ENCODE results near the gene TMEM39A.
A peak's percentile ranks its signal among the peaks of the same experiment; 100 is the strongest.

The TMEM39A gene

DNA sequence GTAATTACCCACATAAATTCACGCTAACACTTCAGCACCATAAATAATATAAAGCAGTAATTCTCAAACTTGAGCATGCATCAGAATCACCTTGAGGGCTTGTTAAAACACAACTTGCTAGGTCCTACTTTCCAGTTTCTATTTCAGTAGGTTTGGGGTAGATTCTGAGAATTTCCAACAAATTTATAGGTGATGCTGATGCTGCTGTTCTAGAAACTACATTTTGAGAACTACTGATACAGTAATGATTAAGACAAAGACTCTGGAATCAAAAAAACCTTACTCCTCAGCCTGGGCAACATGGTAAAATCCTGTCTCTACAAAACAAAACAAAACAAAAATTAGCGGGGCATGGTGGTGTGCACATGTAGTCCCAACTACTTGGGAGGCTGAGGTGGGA lies 18.8 kb downstream of the TMEM39A start:
- DNase-seq = no peak

- DNase-seq = peak in 1 of 5 experiments; percentile 45
Observed at GRCh38 chr3:119443179-119443578, 20.2 kb downstream of the TMEM39A start.

GRCh38 chr3:119437691-119438258 lies 25.6 kb downstream of the TMEM39A start:
- DNase-seq = peak in 2 of 5 experiments; percentile 16 to 19

GRCh38 chr3:119436977-119437376 lies 26.4 kb downstream of the TMEM39A start:
- no peak for DNase-seq

- DNase-seq = no peak
Observed at GRCh38 chr3:119434703-119435102, 28.7 kb downstream of the TMEM39A start.

DNA sequence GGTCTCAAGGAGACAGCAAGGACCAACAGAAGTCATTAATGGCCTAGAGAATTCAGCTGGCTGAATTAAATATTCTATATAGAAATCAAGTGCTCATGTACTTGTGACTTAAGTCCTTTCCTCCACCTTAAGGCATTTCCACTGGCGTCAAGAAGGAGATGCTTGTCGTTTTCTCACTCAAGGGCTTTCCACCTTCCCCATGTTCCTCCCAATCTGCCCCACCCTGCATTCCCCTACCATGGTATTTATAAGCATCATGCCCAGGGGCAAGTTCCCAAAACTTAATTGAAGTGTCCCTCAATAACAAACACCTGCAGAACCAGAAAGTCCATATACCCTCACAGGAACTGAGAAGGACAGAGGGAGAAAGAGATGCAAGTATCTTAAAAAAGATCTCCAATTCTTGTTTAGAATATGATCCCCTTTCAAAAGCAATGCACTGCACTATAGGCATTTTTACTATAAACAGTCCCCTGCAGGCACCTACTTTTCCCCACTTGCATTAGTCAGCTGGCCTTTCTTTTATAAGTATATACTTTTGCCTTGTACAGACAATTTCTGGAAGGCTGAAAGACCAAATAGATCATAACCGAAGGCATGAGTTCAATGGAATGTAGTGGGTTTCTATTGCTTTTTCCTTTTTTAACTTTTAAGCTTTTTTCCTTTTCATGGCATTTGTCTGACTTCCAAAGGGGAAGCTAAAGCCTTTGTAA lies 29.6 kb downstream of the TMEM39A start:
- DNase-seq = no peak

GRCh38 chr3:119428538-119428937 lies 34.9 kb downstream of the TMEM39A start:
- DNase-seq = no peak

DNA sequence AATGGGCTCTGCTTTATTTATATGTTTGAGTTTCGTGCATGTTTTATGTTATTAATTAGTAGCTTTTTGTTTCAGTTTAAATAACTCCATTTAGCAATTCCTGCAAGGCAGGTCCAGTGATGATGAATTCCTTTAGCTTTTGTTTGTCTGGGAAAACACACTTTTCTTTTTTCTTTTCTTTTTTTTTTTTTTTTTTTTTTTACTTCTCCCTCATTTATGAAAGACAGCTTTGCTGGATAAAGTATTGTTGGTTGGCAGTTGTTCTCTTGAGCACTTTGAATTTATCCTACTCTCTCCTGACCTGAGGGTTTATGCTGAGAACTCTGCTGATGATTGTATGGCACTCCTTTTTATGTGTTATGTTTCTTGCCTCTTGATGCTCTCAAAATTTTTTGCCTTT lies 35.7 kb downstream of the TMEM39A start:
- DNase-seq = peak in 1 of 5 experiments; percentile 9

GRCh38 chr3:119420196-119420595 lies 43.2 kb downstream of the TMEM39A start:
- DNase-seq = no peak

DNA sequence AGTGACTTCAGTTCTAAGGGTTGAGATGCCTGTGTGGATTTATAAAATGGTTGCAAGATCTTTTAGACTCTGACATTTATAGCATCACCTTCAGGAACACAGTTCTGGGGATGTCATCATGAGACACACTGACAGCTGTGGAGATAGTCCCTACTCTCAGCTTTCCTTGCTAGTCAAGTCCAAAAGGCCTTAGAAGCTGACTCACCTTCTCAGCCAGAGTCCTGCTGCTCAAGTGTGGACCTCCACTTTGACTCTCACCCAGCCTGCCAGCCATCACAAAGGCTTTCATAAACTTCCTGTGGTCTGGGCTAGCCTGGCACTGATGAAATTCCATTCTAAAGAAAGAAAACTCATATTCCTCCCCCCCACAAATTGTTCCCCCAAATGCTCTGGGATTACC lies 44.8 kb downstream of the TMEM39A start:
- no peak for DNase-seq

- DNase-seq = no peak
Observed at GRCh38 chr3:119417771-119418512, 45.5 kb downstream of the TMEM39A start.

DNA sequence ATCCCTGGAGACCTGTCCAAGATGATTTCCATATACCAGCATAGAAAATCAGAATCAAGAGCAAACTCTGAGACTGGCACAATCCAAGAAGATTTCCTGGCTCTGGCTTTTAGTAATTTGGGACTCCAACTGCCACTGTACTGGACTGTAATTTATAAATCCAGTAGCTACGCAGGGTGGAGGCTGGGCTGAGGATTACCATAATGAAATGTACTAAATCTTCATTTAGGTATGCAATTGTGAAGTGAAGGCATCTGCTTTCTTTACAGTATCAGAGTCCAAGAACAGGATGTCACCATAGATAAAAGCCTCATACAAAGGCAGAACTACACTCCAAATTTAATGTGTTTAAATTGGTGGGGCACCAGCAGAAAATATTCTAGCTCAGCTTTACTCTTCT lies 46.5 kb downstream of the TMEM39A start:
- DNase-seq = no peak

- no peak for DNase-seq
Observed at GRCh38 chr3:119413603-119414280, 49.7 kb downstream of the TMEM39A start.

DNA sequence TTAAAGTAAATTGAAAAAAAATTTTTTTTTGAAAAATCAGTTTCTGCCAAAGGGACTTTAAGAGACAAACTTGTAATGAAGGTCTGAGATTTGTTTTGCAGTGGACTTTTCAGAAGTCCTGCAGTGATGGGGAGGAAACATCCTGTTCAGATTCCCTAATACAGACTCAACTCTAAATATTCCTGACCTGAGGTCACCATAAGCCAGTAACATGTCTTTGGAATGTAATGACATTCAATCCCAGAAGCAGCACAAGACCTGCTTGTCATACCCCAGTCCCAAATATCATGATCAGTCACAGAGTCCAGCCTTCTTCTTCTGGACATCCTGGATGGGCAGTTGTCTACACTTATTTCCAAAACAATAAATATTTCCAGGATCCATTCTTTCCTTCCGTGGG lies 53.6 kb downstream of the TMEM39A start:
- no peak for DNase-seq

- DNase-seq = no peak
Observed at GRCh38 chr3:119408243-119408950, 55.0 kb downstream of the TMEM39A start.

- no peak for DNase-seq
Observed at GRCh38 chr3:119405315-119405714, 58.1 kb downstream of the TMEM39A start.

DNA sequence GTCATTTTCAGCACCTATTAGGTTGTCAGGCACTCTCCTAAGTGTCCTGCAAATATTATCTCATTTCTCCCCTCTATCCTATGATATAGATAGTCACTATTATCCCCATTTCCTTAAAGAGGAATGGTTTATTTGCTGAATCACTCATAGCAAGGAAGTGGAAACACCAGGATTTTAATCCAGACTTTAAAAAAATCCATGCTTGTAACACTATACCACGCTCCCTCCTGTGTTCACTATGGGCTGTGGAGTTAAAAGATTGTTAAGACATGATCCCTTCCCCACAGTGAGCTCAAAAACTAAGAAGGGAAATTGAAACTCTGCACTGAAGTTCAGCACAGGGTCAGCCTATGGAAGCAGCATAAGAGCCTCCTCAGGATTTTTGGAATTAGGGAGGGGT lies 60.2 kb downstream of the TMEM39A start:
- no peak for DNase-seq

DNA sequence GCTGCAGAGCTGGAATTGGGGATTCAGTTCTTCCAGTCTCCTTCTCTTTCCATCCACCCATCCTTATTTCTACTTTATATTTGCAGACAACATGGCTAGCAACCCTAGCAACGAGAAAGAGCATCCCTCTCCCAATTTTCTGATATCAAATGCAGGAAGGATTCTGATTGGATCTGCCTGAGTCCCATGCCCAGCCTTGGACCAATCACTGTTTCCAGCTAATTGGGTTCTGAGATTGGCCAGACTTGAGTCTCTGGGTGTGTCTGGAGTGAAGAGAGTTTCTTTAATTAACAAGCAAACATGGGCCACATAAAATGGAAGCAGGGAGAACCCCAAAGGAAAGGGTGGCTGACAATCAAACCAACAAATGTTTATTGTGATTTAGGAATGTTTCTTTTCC lies 60.6 kb downstream of the TMEM39A start:
- DNase-seq = no peak

DNA sequence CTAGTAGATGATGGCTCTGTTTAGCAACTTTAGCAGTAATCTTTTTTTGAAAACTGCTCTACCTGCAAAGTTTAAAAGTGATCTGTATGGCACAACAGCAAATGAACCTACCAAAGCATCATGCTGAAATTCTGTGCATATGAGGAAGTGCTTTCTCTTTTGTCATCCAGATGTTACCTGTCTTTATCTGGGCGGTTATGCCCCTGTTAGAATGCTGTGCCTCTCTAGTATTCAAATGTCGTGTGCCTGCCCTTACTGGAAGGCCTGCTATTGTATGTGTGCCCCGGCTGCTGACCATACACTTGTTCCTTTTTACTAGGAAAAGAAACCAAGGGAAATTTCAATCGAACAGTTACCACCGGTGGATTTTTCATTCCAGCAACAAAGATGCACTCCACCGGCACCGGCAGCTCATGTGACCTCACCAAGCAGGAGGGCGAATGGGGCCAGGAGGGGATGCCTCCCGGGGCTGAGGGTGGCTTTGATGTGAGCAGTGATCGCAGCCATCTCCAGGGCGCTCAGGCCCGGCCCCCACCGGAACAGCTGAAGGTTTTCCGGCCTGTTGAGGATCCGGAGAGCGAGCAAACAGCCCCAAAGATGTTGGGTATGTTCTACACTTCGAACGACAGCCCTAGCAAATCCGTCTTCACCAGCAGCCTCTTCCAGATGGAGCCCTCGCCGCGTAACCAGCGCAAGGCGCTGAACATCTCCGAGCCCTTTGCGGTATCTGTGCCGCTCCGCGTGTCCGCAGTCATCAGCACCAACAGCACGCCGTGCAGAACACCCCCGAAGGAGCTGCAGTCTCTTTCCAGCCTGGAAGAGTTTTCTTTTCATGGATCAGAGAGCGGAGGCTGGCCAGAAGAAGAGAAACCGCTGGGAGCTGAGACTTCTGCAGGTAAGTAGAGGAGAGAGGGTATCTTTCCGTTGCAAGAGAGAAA lies 61.6 kb downstream of the TMEM39A start:
- no peak for DNase-seq

- DNase-seq = no peak
Observed at GRCh38 chr3:119401069-119401468, 62.3 kb downstream of the TMEM39A start.

- DNase-seq = no peak
Observed at GRCh38 chr3:119400466-119400865, 62.9 kb downstream of the TMEM39A start.

DNA sequence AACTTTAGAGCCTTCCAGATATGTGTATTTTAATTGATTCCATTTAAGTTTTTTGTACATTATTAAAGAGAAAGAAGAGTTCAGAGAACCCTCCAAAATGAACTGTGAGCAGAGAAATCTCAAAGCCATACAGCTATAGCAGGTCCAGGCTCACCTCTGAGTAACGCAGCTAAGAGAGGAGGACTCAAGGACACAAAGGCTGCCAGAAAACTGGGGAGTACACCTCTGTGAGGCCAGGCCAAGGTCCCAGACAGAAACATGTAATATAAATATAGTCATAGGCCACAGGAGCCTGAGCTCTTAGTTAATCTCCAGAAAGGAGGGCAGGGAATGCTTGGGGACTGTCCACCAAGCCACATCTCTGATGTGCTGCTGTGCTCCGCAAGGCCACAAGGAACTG lies 66.5 kb downstream of the TMEM39A start:
- DNase-seq = no peak
